OCI-LY3 (cell line): ENCODE measurements around the gene CADPS.

Experiments used
- H2AFZ ChIP-seq: fragments of 200-600, 300-600 bp; shearing (Covaris generic); 2 replicates; pipeline ENCODE4 v1.6.0; 2014; ENCODE audit warnings: antibody characterized with exemption, low read depth, low read length
- H3K27ac ChIP-seq: fragments of 200-600, 300-600 bp; sonication (generic); 2 replicates; pipeline ENCODE4 v1.5.1; 2014; ENCODE audit warnings: mild to moderate bottlenecking, low read length, moderate library complexity, mixed read lengths
- H3K27me3 ChIP-seq: fragments of 200-600, 300-600 bp; sonication (generic); 2 replicates; pipeline ENCODE4 v1.6.1; 2014; ENCODE audit warnings: low read depth, low read length, mixed read lengths
- H3K36me3 ChIP-seq: fragments of 200-600, 300-600 bp; sonication (generic); replicated peaks from 2 replicates; pipeline ENCODE3; 2014; ENCODE audit warnings: low read depth, low read length, mixed read lengths
- H3K4me1 ChIP-seq: fragments of 300-600, 200-600 bp; sonication (generic); 2 replicates; pipeline ENCODE4 v1.6.1; 2014; ENCODE audit warnings: low read length, mixed read lengths
- H3K4me2 ChIP-seq: fragments of 200-600, 300-600 bp; sonication (generic); 2 replicates; pipeline ENCODE4 v1.6.1; 2014; ENCODE audit warnings: low read length, mixed read lengths
- H3K4me3 ChIP-seq: fragments of 300-600, 200-600 bp; sonication (generic); 2 replicates; pipeline ENCODE4 v1.5.1; 2014; ENCODE audit warnings: antibody characterized with exemption, mild to moderate bottlenecking, low read length, moderate library complexity
- H3K79me2 ChIP-seq: fragments of 300-600, 200-600 bp; shearing (Covaris generic); 2 replicates; pipeline ENCODE4 v1.6.1; 2014; ENCODE audit warnings: mild to moderate bottlenecking, low read length, mixed read lengths
- H3K9ac ChIP-seq: fragments of 300-600, 200-600 bp; shearing (Covaris generic); 2 replicates; pipeline ENCODE4 v1.6.0; 2014; ENCODE audit warnings: mild to moderate bottlenecking, low read length, moderate library complexity
- H3K9me3 ChIP-seq: fragments of 200-600, 300-600 bp; shearing (Covaris generic); 2 replicates; pipeline ENCODE4 v1.6.1; 2014; ENCODE audit warnings: low read length, mixed read lengths; ENCODE audit not compliant: insufficient read depth
- H4K20me1 ChIP-seq: fragments of 200-600, 300-600 bp; sonication (generic); 2 replicates; pipeline ENCODE4 v1.6.1; 2016; ENCODE audit warnings: low read length, mixed read lengths; ENCODE audit not compliant: insufficient read depth
- EZH2phosphoT487 ChIP-seq: fragments of 200-600 bp; shearing (Covaris generic); IDR thresholded peaks from 2 replicates; pipeline ENCODE4 v1.6.1; 2018; ENCODE audit warnings: antibody characterized with exemption, mixed run types, low read depth
- TF ChIP-seq, protein P1 (sequence below): fragments of 200-600, 300-600 bp; sonication (generic); IDR thresholded peaks from 2 replicates; pipeline ENCODE4 v1.5.1; 2014; ENCODE audit warnings: antibody characterized with exemption, low read length, low read depth

Gene CADPS

GRCh38 chr3:62839748-62840147 lies 35.5 kb downstream of the CADPS start:
- Histone ChIP-seq H3K27ac (no peak overlapping the region), H2AFZ (no peak overlapping the region), H3K9me3 (no peaks in the 10 kb centered on the region), H3K36me3 (no peaks in the 10 kb centered on the region), H3K9ac (no peak overlapping the region), H3K27me3 (peaks cover 18% of the 10 kb centered on the region; the same call in 1 of the 2 replicates), H4K20me1 (no peaks in the 10 kb centered on the region), H3K79me2 (no peaks in the 10 kb centered on the region), H3K4me1 (no peaks in the 10 kb centered on the region), H3K4me2 (no peak overlapping the region), H3K4me3 (no peak overlapping the region)
- TF ChIP-seq, protein P1, sequence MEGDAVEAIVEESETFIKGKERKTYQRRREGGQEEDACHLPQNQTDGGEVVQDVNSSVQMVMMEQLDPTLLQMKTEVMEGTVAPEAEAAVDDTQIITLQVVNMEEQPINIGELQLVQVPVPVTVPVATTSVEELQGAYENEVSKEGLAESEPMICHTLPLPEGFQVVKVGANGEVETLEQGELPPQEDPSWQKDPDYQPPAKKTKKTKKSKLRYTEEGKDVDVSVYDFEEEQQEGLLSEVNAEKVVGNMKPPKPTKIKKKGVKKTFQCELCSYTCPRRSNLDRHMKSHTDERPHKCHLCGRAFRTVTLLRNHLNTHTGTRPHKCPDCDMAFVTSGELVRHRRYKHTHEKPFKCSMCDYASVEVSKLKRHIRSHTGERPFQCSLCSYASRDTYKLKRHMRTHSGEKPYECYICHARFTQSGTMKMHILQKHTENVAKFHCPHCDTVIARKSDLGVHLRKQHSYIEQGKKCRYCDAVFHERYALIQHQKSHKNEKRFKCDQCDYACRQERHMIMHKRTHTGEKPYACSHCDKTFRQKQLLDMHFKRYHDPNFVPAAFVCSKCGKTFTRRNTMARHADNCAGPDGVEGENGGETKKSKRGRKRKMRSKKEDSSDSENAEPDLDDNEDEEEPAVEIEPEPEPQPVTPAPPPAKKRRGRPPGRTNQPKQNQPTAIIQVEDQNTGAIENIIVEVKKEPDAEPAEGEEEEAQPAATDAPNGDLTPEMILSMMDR = no peak
- TF ChIP-seq EZH2phosphoT487 = no peak

- Histone ChIP-seq H3K27ac (no peak overlapping the region), H3K27me3 (peaks cover 10% of the 10 kb centered on the region; the same call in 1 of the 2 replicates), H3K36me3 (no peaks in the 10 kb centered on the region), H3K4me3 (no peak overlapping the region), H3K9me3 (no peaks in the 10 kb centered on the region), H4K20me1 (no peaks in the 10 kb centered on the region), H3K79me2 (no peaks in the 10 kb centered on the region), H3K4me2 (no peak overlapping the region), H2AFZ (no peak overlapping the region), H3K4me1 (no peaks in the 10 kb centered on the region), H3K9ac (no peak overlapping the region)
- no peak for TF ChIP-seq EZH2phosphoT487
- TF ChIP-seq, protein P1 = no peak
These were observed 38.0 kb downstream of the CADPS start for GRCh38 chr3:62837145-62837787.

- H3K9ac ChIP-seq = no peak overlapping the region
- H3K27me3 ChIP-seq = peaks cover 17% of the 10 kb centered on the region; the same call in 1 of the 2 replicates
- no peak overlapping the region for H3K4me3 ChIP-seq
- no peaks in the 10 kb centered on the region for H3K9me3 ChIP-seq
- H3K4me2 ChIP-seq = no peak overlapping the region
- H3K4me1 ChIP-seq = no peaks in the 10 kb centered on the region
- no peaks in the 10 kb centered on the region for H3K36me3 ChIP-seq
- no peak overlapping the region for H2AFZ ChIP-seq
- H3K27ac ChIP-seq = no peak overlapping the region
- no peak for TF ChIP-seq EZH2phosphoT487
- TF ChIP-seq, protein P1 = no peak
- H4K20me1 ChIP-seq = no peaks in the 10 kb centered on the region
- no peaks in the 10 kb centered on the region for H3K79me2 ChIP-seq
These were observed 39.5 kb downstream of the CADPS start for GRCh38 chr3:62835554-62836236.

DNA sequence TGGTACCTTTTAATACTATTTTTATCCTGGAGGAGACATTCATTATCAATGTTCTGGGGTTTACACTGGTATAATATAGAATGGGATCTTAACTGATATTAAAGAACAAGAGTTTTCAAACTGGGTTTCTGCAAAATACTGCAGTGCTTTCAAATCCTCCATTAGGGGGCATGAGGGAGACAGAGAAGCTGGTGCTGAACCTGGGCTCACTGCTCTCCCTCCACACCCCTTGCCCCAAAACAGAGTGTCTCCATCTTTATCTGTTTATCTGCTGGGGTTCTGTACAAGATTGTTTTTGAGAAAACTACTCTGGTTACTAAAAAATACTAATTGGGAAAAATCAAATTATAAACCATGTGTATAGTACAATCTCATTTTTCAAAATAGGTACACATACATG lies 41.7 kb downstream of the CADPS start:
- peaks cover 17% of the 10 kb centered on the region; the same call in 1 of the 2 replicates for H3K27me3 ChIP-seq
- no peak overlapping the region for H2AFZ ChIP-seq
- H3K36me3 ChIP-seq = no peaks in the 10 kb centered on the region
- H3K79me2 ChIP-seq = no peaks in the 10 kb centered on the region
- no peak overlapping the region for H3K4me3 ChIP-seq
- H3K27ac ChIP-seq = no peak overlapping the region
- H3K9me3 ChIP-seq = no peaks in the 10 kb centered on the region
- no peaks in the 10 kb centered on the region for H3K4me1 ChIP-seq
- H4K20me1 ChIP-seq = no peaks in the 10 kb centered on the region
- no peak overlapping the region for H3K4me2 ChIP-seq
- TF ChIP-seq EZH2phosphoT487 = no peak
- TF ChIP-seq, protein P1 = peak; percentile 47
- no peak overlapping the region for H3K9ac ChIP-seq
